GM21390 (cell line): ENCODE measurements around the gene DUSP1.

ENCODE experiments used
- ATAC-seq: cut with Tn5 transposase; IDR thresholded peaks from one replicate; pipeline ENCODE4 v1.9.1; 2021; ENCODE audit not compliant: unreplicated experiment

DUSP1 gene

DNA sequence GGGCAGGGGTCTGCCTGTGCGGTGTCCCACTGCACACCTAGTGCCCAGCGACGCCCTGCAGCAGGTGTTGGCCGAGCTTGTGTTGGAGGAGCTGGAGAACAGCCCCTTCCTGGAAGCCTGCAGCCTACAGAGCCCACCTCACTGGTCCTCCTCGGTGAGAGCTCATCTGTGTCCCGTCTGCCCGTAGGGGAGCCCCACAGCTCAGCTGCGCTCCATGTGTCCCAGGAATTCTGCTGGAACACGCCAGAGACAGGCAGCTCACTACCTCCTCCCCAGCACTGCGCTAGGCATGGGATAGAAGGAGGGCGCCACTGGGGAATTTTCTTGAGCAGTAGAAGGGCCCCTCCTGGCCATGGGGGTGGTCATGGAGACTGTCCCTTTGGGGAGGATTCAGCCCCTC, 44.0 kb downstream of the DUSP1 start:
- no peak for ATAC-seq

DNA sequence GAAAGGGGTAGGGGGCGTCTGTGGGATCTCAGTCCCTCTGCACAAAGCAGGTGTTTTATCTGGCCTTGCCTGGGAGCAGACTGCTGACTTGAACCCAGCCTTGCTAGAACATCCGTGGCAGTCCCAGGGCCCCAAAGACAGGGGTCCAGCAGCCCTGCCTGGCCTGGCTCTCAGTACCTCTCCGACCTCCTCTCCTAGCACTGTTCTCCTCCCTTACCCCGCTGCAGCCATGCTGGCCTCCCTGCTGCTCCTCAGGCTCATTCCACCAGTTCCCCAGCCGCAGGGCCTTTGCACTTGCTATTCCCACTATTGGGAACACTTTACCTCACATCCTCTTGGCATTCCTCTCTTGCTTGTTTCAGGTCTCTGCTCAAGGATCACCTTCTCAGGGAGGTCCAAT, 45.2 kb downstream of the DUSP1 start:
- ATAC-seq, result no peak

DNA sequence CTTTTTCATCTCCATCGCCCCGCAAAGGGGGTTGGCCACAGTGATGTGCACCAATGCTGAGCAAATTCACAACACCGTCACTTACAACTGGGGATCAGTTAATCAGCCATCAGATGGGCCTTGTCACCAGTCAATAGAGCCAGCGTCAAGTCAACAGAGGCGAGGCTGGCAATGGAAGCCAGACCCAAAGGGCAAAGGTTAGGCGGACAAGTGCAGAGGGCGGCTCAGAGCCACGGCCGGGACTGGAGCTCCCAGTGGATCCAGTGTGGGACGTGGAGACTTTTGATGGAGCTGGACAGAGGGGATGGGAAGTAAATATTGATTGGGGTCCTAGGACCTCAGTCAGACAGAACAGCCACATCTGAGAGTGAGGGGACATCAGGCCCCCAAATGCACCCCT, 45.7 kb downstream of the DUSP1 start:
- no peak for ATAC-seq

DNA sequence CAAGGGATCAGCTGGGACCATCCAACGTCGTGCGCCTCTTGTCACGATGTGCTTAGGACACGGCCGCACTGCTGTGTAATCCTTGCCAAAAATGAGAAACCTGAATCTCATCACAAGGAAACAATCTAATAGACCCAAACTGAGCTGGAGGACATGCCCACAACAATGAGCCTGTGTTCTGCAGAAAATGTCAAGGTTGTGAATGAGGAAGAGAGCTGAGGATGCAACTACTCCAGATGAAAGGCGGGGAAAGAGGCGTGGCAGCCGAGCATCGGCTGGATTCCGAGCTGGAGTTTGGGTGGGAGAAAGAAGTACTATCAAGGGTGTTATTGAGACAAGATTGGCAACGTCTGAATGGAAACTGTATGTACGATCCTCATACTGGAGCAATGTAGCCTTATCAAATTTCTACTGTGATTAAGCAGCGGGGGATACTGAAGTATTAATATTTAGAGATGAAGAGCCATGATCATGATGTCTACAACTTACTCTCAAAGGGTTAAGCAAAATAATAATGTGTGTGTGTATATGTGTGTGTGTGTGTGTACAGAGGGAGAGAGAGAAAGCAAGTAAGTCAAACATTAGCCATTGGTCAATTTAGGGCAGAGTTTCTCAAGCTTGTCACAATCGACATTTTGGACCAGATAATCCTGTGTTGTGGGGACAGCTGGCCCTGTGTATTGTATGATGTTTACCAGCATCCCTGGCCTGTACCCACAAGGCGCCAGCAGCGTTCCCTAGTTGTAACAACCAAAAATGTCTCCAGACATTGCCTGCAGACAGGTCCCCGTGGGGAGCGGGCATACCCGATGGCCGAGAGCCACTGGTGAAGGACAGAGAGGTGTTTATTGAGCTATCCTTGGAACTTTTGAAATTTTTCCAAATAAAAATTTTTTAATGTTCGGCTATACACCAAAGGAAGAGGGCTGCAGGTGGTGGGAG, 46.5 kb downstream of the DUSP1 start:
- no peak for ATAC-seq

DNA sequence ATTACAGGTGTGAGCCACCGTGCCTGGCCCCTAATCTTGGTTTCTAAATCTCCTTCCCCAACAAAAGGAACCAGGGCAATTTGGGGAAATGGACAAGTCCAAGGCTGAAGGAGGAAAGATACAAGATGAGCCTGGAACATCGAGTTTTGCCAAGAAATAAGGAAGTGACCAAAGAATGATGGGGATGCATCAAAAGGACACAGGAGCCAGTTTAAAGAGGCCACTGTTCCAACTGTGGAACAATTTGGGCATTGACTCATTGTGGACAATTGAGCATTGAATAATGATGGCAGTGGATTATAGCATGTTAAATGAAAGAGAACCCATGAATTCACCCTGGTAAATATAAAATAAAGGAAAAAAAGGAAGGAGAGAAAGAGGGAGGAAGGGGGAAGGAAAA, 47.5 kb downstream of the DUSP1 start:
- no peak for ATAC-seq

DNA sequence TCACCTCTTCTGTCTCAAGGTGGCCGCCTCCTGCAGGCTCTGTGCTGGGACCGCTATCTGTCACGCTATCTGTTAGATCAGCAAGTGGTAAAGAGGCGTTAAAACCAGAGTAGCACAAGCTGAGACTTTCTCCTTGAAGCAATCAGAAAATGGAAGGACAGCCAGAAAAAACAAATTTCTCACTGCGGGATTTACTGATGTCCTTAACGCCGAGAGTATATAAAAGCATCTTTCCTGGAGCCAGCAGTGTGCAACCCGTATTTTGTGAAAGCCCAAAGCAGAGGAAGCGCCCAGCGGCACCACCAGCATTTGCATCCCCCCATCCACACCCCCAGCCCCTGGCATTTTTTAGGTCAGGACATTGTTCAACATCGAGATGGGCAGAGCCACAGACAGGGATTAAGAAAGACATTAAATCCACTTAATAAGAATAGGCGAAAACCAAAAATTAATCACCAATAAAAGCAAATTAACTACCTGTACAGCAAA, 48.6 kb downstream of the DUSP1 start:
- ATAC-seq, result no peak

DNA sequence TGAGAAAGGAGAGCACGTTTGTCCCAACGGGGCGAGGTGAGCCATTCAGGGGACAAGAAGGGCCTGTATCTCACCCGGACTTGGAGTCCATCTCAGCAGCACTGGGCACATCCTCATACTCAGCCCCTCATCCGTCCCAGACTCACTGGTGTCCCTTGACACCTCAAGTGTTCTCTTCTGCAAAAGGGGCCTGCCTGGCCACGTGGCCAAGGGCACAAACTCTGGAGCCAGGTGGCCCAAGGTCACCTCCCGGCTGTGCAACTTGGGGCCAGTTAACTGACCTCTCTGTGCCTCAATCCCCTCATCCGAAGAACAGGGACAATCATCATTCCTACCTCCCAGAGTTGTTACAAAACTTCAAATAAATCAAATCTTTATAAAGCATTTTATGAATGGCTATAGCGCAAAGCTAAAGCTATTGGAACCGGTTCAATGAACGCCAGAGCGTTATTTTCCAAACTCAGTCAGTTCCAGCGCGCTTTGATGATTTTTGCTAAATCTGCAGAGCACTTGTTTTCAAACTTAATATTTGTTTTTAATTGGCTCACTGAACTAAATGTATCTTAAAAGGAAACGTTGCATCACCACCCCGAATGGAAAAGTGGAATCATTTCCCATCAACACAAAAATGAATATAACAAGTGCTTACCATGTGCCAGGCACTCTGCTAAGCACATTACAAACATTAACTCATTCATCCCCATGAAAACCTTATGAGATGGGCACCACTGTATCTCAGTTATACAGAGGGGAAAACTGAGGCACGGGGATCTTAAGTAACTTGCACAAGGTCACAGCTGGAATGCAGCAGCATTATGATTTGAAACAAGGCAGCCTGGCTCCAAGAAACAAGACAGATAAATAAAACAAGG, 49.3 kb downstream of the DUSP1 start:
- ATAC-seq, result no peak

DNA sequence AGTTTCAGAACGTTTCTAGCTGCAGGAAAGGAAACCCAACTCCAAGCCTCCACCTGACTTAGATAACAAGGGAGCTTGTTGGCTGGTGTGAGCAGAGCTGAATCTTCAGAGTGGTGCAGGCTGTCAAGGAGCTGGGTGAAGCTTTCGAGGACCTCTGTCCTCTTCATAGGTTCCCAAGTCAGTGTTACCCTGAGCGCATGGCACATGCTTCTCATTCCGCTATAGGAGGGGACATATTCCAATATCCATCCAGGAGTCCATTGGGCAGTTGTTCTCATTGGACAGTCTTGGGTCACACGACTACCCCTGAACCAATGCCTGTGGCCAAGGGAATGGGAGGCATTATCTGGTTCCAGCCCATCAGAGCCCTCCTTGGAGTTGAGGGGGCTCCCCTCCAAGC, 50.3 kb downstream of the DUSP1 start:
- ATAC-seq, result no peak

DNA sequence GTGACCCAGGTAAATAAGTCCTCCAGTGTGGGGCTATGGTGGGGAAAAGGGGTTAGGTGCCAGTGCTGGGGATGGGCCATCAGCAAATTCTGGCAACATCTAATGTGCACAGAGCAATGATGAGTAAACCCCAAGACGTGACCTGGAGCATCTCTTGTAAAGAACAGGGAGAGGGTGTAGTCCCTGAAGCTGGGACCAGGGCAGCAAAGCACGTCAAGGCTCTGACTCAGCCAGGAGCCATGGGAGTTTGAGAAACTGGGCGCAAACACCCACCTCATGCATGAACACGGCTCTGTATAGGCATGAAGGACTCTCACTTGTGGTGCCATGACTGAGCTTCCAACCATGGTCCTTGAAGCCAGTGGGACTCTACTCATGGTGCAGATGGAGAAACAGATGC, 51.8 kb downstream of the DUSP1 start:
- ATAC-seq, result no peak

DNA sequence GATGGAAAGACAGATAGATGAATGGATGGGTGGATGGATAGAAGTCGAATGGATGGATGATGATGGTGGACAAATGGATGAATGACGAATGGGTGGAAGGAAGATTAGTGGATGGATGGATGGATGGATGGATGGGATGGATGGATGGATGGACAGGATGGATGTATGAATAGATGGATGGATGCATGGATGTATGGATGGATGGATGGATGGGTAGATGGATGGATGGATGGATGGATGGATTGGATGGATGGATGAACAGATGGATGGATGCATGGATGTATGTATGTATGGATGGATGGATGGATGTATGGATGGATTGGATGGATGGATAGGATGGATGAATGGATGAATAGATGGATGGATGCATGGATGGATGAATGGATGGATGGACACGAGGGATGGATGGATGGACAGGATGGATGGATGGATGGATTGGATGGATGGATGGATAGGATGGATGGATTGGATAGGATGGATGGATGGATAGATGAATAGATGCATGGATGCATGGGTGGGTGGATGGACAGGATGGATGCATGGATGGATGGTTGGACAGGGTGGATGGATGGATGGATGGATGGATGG, 52.4 kb downstream of the DUSP1 start:
- no peak for ATAC-seq
